Stimulated activated CD8-positive, alpha-beta memory T cell treated with anti-CD3 and anti-CD28 coated beads, Interleukin-2, amount 100 ng/mL, for 48 hours (primary cell): ENCODE measurements around the gene HEXB.
A peak's percentile ranks its signal among the peaks of the same experiment; 100 is the strongest.
"Not testable (repeated sequence)": the region's sequence is repeated elsewhere in the genome, so short reads cannot be mapped to it uniquely, and the experiment has no call there.

Experiments used
- DNase-seq, 2 donors: peaks; one replicate each; pipeline ENCODE4 v3.0.0-alpha.2; 2020; ENCODE audit warnings: low read depth in 2 of 2

Gene HEXB

DNA sequence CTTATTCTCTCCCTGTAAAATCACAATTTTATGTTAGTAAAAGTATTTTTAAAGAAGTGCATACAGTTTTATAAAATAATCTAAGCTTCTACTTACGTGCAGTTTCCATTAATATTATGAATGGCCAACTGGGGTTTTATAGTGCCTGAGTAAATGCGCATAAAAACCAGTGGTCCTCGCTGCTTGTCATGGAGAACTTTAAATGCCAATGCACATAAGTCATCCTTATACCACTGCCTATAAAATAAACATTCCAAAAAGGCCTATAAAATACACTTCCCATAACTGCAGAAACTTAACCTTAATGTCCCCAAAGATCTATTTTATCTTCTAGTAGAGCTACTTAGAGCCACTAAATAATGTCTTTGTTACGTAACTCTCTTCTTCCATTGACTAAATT is 53.4 kb downstream of the HEXB start:
- no peak for DNase-seq

DNA sequence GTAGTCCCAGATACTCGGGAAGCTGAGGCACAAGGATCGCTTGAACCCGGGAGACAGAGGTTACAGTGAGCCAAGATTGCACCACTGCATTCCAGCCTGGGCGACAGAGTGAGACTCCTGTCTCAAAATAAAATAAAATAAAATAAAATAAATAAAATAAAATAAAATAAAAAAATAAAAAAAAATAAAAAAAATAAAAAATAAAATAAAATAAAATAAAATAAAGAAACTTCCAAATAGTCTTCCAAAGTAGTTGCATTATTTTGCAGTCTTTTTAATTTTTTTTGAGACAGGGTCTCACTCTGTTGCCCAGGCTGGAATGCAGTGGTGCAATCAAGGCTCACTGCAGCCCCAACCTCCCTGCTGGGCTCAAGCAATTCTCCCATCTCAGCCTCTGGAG is 63.7 kb downstream of the HEXB start:
- DNase-seq, result not testable (repeated sequence)

DNA sequence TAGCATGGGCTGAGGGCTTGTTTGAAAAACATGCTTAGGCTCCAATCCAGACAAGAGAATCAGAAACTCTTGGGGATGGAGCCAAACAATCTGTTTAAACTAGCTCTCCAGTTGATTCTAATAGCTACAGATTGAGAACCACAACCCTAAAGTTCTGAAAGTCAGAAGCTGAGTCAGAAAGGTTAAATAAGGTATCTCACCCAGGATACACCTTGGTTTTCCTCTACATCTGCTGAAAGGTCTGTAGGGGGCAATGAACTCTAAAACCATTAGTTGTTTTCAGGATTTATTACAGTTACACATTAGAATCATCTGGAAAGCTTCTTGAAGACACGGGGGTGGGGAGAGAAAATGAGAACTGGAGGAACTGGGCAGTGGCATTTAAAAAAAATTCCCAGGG is 76.2 kb downstream of the HEXB start:
- no peak for DNase-seq

DNA sequence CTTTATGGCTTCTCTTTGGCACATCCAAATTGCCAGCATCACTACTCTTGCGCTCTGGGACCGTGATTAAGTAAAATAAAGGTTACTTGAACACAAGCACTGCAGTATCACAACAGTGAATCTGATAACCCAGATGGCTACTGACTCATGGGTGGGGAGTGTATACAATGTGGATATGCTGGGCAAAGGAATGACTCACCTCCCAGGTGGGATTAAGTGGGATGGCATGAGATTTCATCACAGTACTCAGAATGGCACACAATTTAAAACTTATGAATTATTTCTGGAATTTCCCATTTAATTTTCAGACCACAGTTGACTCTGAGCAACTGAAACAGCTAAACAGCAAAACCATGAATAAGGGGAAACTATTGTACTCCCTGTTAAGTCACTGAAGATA is 77.6 kb downstream of the HEXB start:
- no peak for DNase-seq

DNA sequence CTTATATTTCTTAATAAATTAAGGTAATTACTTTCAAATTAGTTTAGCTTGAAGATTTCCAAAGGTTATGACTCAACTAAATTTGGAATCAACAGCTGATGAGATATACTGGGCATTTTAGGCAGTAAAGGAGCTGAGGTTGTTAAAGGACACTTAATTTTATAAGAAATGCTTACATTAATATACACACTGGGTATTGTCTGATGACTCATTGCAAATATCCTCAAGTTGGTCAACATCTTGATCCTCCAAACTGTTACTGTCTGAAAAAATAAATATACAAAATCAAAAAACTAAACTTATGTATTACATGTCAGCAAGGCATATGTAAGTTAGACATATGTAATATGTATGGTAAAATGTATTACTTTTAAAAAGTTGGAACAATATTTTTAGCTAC is 78.5 kb downstream of the HEXB start:
- no peak for DNase-seq

DNA sequence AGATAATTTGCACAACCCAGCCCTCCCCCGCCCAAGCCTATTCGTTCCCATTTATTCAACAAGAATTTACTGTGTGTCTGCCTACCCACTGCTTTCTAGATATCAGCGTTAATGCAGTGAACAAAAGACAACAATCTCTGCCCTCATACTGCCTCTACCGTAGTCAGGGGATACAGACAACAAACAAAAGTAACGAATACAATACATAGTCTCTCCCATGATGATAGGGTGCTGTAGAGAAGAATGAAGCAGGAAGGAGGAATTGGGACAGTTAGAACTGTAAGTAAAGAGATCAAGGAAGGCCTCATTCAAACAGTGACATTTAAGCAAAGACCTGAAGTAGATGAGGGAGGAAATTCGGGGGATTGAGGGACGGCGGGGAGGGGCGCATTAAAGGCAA is 80.2 kb downstream of the HEXB start:
- DNase-seq, result no peak

DNA sequence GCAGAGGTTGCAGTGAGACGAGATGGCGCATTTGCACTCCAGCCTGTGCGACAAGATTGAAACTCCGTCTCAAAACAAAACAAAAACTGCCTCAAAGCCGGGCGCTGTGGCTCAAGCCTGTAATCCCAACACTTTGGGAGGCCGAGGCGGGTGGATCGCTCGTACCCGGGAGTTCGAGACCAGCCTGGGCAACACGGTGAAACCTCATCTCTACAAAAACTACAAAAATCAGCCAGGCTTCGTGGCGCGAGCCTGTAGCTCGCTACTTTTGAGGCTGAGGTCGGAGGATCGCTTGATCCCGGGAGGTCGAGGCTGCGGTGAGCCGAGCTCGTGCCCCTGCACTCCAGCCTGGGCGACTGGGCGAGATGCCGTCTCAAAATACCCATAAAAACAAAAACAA is 80.9 kb downstream of the HEXB start:
- DNase-seq, result no peak

DNA sequence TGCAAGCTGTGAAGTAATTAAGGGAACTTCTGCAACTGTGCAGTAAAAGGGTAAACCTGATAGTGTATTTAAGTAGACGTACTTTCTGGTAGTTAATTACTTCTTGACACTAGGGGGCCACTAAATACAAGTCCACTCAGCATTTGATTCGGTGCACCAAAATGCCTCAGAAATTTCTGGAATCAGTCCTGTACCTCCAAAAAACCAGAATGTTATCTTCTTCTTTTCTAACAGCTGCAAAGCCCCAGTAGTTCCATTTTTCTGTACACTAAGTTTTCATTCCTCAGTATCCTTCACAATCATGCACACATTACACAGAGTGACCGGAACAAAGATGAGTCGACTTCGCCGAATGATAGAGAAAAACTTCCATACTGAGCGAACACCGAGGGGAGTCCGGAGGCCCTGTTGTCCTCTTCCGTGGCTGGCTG is 81.4 kb downstream of the HEXB start:
- DNase-seq, result no peak

DNA sequence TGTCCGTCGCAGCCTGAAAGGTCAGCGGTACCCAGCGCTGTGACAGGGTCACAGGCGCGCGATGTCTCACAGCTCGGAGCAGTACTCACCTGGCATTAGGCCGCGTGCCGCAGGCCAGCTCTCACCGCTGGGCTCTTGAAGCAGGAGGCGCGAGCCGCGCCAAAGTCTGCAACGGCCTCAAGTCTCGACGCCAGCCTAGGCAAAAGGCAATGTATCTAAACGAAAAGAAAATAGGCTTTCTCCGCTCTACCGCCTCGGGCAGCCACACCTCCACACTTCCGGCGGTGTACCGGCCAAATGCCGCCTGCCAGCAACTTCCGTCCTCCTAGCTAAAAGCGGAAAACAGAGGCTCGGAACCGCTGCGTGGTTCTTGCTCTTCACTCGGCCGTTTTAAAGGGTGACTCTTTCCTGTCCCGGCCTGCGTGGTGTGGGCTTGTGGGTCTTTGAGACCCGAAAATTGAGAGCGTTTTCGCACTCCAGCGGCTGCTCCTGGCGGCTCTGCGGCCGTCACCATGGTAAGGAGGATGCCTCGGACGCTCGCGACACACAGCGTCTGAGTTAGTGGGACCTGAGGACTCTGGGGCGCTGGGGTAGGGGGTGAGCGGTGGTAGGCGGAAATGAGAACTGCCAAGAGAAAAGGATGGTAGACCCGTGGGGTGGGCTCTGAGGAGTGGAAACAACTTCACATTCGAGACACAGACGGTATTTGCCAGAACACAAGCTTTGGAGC is 82.0 kb downstream of the HEXB start, which contains the start of the genes GFM2 and NSA2:
Gene GFM2, minus strand, starts transcription at position 269 of the 730 bp plus-strand sequence. CDS start 3,375 bp downstream, outside the sequence.
Gene NSA2, plus strand, starts transcription at position 401 of the 730 bp plus-strand sequence. Its CDS starts 112 bp downstream, at position 513.
- peak; percentile 81 to 92 for DNase-seq

DNA sequence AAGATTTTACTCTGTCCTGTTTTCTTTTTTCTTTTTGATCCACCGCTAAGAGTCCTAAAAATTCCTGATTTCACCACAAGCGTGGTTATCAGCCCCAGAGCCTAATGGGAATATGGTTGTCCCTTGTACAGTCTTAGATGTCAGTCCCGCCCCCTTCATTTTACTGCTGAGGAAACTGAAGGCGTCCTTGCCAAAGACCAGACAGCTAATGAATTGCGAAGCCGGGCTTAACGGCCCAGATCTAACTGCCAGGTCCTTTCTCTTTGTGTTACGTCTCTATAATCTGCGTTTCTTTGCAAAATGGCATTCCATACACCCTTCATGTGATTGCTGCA is 82.5 kb downstream of the HEXB start:
- DNase-seq, result no peak
